Stimulated activated effector memory CD8-positive, alpha-beta T cell treated with anti-CD3 and anti-CD28 coated beads, Interleukin-12 subunit alpha, Interleukin-12 subunit beta, amount 100 ng/mL, for 72 hours (primary cell): Measurements from ENCODE around the gene GNAL.
"Not testable (repeated sequence)": the region's sequence is repeated elsewhere in the genome, so short reads cannot be mapped to it uniquely, and the experiment has no call there.

Experiments
- ATAC-seq: fragments of 150-1000 bp; cut with Tn5 transposase; 2 replicates; pipeline ENCODE4 v1.10.0; 2021
- DNase-seq, 2 donors: peaks; one replicate each; pipeline ENCODE4 v3.0.0; 2021 to 2022; ENCODE audit warnings: low spot score in 2 of 2
- H3K27ac Mint-ChIP-seq: one replicate; pipeline ENCODE4 v1.8.0; 2022; ENCODE audit warnings: mild to moderate bottlenecking, mixed read lengths
- H3K36me3 Mint-ChIP-seq: one replicate; pipeline ENCODE4 v1.8.0; 2022; ENCODE audit warnings: mild to moderate bottlenecking, mixed read lengths
- H3K4me1 Mint-ChIP-seq: one replicate; pipeline ENCODE4 v1.8.0; 2022; ENCODE audit warnings: mixed read lengths
- H3K4me3 Mint-ChIP-seq: one replicate; pipeline ENCODE4 v1.8.0; 2022; ENCODE audit warnings: mild to moderate bottlenecking, mixed read lengths
- H3K9me3 Mint-ChIP-seq: one replicate; pipeline ENCODE4 v1.8.0; 2022; ENCODE audit warnings: mixed read lengths

The GNAL gene

DNA sequence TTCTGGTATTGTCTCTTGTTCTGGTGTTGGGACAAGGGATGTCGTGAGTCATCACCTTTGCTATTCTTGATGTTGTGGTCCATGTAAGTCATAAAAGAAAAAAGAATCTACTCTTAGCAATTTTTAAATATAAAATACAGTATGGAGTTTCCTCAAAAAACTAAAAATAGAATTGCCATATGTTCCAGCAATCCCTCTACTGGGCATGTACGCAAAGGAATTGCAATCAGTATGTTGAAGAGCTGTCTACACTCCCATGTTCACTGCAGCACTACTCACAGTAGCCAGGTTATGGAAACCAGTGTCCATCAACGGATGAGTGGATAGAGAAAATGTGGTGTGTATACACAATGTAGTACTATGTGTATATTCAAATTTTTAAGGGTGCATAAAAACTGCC lies 10.9 kb upstream of the GNAL start:
- H3K9me3 Mint-ChIP-seq: no peaks in the 10 kb centered on the region
- ATAC-seq (no peak), DNase-seq (no peak)
- no peaks in the 10 kb centered on the region for H3K36me3 Mint-ChIP-seq
- H3K4me3 Mint-ChIP-seq: no peak overlapping the region
- no peaks in the 10 kb centered on the region for H3K4me1 Mint-ChIP-seq
- H3K27ac Mint-ChIP-seq: no peak overlapping the region

DNA sequence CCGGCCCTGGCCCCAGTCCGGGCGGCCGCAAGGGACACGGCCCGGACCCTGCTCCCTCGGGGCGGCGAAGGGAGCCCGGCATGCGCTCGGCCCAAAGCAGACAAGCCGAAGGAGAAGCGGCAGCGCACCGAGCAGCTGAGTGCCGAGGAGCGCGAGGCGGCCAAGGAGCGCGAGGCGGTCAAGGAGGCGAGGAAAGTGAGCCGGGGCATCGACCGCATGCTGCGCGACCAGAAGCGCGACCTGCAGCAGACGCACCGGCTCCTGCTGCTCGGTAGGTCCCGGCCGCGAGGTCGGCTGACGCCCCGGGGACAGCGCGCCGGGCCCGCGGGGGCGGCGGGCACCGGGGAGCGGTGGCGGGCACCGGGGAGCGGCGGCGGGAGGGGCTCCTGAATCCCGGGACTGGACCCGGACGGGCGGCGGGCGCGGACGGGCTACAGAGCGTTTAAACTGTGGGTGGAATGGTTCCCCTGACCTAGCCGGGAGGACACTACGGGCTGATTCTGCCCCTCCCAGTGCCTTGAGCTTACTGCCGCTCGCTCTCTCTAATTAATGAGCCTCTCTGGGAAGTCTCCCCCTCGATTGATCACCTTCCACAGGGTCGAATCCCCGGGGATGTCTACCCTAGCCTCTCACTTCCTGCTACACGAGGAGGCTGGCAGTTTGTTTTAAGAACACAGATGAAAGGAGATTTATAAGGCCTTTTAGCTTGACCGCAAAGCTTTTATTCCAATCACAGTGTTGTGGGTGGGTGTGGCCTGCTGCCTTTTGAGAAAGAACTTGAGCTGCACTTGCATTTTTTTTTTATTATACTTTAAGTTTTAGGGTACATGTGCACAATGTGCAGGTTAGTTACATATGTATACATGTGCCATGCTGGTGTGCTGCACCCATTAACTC lies 853 bp downstream of the GNAL start:
- Mint-ChIP-seq H3K4me3 (peak overlapping the region; percentile 34), H3K36me3 (no peaks in the 10 kb centered on the region), H3K4me1 (peaks cover 8% of the 10 kb centered on the region), H3K9me3 (no peaks in the 10 kb centered on the region), H3K27ac (no peak overlapping the region)
- DNase-seq (peak in 1 of 2 donors; percentile 49), ATAC-seq (peak; percentile 6)

DNA sequence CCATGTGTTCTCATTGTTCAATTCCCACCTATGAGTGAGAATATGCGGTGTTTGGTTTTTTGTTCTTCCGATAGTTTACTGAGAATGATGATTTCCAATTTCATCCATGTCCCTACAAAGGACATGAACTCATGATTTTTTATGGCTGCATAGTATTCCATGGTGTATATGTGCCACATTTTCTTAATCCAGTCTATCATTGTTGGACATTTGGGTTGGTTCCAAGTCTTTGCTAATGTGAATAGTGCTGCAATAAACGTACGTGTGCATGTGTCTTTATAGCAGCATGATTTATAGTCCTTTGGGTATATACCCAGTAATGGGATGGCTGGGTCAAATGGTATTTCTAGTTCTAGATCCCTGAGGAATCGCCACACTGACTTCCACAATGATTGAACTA lies 1.6 kb downstream of the GNAL start:
- not testable (repeated sequence) for ATAC-seq, H3K4me1 Mint-ChIP-seq, H3K9me3 Mint-ChIP-seq, H3K27ac Mint-ChIP-seq, H3K36me3 Mint-ChIP-seq, DNase-seq, H3K4me3 Mint-ChIP-seq

DNA sequence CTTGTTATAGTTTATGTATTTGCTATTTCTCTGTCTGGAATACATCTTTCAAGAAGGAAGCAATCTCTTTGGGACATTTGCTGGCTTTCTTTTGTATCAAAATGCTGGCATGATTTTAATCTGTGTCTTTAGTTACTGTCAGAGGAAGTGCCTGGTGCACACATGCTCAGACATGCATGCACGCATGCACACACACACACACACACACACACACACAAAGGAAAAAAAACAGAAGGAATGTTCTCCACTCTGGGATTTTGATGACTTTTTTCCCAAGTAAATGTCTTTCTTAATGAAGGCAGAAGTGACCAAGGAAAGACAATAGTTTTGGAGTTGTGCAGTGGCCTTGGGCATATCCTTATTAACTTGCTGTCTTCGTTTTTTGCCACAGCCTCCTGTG lies 6.7 kb downstream of the GNAL start:
- Mint-ChIP-seq H3K4me1 (no peaks in the 10 kb centered on the region), H3K27ac (no peak overlapping the region), H3K9me3 (no peaks in the 10 kb centered on the region), H3K36me3 (no peaks in the 10 kb centered on the region), H3K4me3 (no peak overlapping the region)
- ATAC-seq: no peak
- DNase-seq: no peak

DNA sequence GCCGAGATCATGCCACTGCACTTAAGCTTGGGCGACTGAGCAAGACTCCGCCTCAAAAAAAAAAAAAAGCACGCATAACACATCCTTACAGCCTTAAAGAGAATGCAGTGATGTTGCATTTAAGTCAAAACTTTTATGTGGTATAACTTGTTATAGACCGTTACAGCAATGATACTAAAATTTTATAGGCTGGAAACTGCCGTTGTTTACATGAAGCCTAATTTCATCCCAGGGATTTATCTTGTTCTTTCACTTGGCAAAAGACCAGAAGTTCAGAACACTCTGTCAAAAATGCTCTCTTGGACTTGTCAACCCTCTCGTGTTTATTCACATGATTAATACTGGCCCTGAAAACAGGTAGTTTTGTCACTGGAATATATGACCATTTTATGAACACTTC lies 7.4 kb downstream of the GNAL start:
- H3K9me3 Mint-ChIP-seq: no peaks in the 10 kb centered on the region
- DNase-seq (no peak), ATAC-seq (no peak)
- no peak overlapping the region for H3K4me3 Mint-ChIP-seq
- H3K36me3 Mint-ChIP-seq: no peaks in the 10 kb centered on the region
- no peak overlapping the region for H3K27ac Mint-ChIP-seq
- no peaks in the 10 kb centered on the region for H3K4me1 Mint-ChIP-seq

DNA sequence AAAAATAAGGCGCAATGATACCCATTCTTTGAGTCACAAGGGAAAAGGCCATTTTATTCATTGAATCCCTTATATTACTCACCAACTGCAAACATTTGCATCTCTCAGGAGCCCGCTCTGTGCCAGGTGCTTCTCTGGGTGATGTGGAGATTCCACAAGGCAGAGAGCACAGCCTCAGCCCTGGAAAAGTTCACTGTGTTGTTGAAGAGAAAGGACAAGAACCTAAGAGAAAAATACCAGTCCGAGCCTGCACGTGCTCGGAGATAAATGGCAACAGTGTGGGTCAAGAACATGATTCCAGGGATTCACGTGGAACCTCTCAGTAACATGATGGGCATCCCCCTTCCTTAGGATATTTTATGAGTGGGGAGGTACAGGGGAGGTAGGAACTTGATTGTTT lies 11.8 kb downstream of the GNAL start:
- no peak overlapping the region for H3K4me3 Mint-ChIP-seq
- H3K9me3 Mint-ChIP-seq: no peaks in the 10 kb centered on the region
- H3K36me3 Mint-ChIP-seq: no peaks in the 10 kb centered on the region
- ATAC-seq (no peak), DNase-seq (no peak)
- H3K4me1 Mint-ChIP-seq: no peaks in the 10 kb centered on the region
- H3K27ac Mint-ChIP-seq: no peak overlapping the region

DNA sequence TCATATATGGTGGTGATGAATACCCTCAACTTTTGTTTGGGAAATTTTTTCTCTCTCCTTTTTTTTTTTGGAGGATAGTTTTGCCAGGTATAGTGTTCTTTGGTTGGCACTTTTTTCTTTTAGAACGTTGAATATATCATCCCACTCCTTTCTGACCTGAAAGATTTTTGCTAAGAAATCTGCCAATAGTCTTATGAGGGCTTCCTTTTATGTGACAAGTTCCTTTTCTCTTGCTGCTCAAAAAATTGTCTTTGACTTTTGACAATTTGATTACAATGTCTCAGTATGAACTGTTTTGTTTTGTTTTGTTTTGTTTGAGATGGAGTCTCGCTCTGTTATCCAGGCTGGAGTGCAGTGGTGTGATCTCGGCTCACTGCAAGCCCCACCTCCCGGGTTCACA lies 21.5 kb downstream of the GNAL start:
- Mint-ChIP-seq H3K27ac (no peak overlapping the region), H3K4me1 (no peaks in the 10 kb centered on the region)
- no peak for DNase-seq

DNA sequence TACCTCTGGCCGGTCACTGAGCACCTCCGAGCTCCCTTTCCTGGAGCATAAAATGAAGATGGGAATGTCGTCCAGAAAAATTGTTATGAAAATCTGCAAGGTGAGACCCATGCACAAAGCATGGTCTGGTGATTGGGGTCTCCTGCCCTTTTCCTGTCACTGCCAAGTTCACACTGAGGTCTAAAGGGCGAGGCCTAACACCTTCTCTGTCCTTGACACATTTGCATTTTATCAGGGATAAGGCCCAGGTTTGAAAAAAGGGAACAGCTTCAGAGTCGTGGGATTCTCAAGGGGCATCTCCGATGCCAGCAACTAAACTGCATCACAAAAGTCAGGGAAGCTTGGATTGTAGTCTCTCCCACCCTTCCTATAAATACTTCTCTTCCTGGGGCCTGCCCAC lies 24.7 kb downstream of the GNAL start:
- H3K4me1 Mint-ChIP-seq: no peaks in the 10 kb centered on the region
- no peak for ATAC-seq
- H3K9me3 Mint-ChIP-seq: peaks cover 9% of the 10 kb centered on the region
- H3K27ac Mint-ChIP-seq: no peak overlapping the region
- H3K4me3 Mint-ChIP-seq: no peak overlapping the region
- H3K36me3 Mint-ChIP-seq: no peaks in the 10 kb centered on the region
- no peak for DNase-seq

More for the DNA sequence above, 21.5 kb downstream of the GNAL start:
- Mint-ChIP-seq H3K9me3 (peaks cover 9% of the 10 kb centered on the region), H3K4me3 (no peak overlapping the region), H3K36me3 (no peaks in the 10 kb centered on the region)
- no peak for ATAC-seq

DNA sequence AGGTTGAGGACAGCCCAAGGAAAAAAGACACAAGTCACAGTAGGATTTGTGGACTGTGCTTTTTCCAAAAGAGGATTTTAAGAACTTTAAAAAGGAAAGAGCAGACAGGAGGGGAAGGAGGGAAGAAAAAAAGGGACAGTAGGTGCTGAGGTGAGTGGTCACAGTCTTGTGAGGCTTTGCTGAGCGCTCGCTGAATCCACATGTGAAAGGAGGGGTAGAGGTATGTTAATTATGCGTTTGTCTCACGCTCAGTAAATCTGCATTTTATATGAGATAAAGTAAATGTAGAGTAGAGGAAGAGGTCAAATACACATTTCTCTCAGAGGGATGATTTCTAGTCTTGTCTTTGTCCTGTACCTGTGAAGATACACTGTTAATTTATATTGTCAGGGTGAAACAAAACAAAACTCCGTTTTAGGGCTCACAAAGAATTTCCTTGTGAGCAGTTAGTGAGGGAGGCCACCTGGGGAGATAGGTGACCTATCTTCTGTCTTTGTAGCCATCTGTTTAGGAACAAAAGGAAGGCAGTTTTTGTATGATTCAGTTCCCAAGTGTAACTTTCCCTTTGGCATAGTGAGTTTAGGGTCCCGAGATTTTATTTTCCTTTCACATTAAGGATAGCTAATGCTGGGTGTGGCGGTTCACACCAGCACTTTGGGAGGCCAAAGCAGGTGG lies 25.3 kb downstream of the GNAL start:
- Mint-ChIP-seq H3K27ac (no peak overlapping the region), H3K36me3 (no peaks in the 10 kb centered on the region), H3K4me3 (no peak overlapping the region), H3K4me1 (no peaks in the 10 kb centered on the region), H3K9me3 (peaks cover 6% of the 10 kb centered on the region)
- no peak for DNase-seq
- ATAC-seq: no peak

DNA sequence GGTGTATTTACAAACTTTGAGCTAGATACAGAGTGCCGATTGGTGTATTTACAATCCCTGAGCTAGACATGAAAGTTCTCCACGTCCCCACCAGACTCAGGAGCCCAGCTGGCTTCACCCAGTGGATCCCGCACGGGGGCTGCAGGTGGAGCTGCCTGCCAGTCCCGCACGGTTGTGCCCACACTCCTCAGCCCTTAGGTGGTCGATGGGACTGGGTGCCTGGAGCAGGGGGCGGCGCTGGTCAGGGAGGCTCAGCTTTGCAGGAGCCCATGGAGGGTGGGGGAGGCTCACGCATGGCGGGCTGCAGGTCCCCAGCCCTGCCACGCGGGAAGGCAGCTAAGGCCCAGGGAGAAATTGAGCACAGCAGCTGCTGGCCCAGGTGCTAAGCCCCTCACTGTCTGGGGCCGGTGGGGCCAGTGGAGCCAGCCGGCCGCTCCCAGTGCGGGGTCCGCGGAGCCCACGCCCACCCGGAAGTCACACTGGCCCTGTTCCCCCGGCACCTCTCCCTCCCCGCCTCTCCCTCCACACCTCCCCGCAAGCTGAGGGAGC lies 27.8 kb downstream of the GNAL start:
- H3K4me1 Mint-ChIP-seq, H3K9me3 Mint-ChIP-seq, H3K27ac Mint-ChIP-seq, H3K36me3 Mint-ChIP-seq, DNase-seq, ATAC-seq, H3K4me3 Mint-ChIP-seq: not testable (repeated sequence)

DNA sequence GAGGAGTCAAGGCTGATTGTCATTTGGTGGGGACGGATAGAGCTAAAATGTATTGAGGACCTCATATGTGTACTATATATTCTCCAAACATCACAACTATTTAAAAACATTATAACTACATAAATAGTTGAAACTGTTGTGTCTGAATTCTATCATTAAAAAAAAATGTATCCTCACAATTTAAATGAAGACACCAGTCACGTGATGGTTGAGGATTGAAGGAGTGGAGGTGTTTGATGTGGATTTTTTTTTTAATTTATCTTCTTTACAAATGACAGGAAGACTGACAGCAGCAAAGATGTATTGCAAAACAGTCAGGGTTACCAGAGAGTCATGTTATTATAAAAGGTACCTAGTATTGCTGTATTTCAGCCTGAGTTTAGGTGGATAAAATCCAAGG lies 30.0 kb downstream of the GNAL start:
- DNase-seq (no peak), ATAC-seq (no peak)
- H3K36me3 Mint-ChIP-seq: no peaks in the 10 kb centered on the region
- no peak overlapping the region for H3K27ac Mint-ChIP-seq
- H3K4me1 Mint-ChIP-seq: no peaks in the 10 kb centered on the region
- H3K4me3 Mint-ChIP-seq: no peak overlapping the region
- no peaks in the 10 kb centered on the region for H3K9me3 Mint-ChIP-seq

DNA sequence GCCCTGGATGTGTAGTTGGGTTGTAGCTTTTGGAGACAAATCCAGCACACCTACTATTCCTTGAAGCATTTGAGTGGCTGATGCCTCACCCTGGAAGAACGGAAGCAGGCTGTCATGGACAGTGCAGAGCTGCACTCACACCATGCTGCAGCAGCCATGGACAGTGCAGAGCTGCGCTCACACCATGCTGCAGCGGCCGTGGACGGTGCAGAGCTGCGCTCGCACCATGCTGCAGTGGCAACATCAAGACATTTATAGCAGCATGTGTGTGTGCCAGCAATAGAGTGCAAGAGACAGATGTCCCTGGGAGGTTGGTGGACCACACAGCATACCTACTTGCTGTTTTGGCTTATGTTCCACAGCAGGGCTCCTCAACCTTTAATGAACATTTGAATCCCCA lies 30.6 kb downstream of the GNAL start:
- no peak overlapping the region for H3K4me3 Mint-ChIP-seq
- H3K9me3 Mint-ChIP-seq: no peaks in the 10 kb centered on the region
- H3K36me3 Mint-ChIP-seq: no peaks in the 10 kb centered on the region
- H3K4me1 Mint-ChIP-seq: no peaks in the 10 kb centered on the region
- ATAC-seq (peak; percentile 19), DNase-seq (no peak)
- H3K27ac Mint-ChIP-seq: no peak overlapping the region

DNA sequence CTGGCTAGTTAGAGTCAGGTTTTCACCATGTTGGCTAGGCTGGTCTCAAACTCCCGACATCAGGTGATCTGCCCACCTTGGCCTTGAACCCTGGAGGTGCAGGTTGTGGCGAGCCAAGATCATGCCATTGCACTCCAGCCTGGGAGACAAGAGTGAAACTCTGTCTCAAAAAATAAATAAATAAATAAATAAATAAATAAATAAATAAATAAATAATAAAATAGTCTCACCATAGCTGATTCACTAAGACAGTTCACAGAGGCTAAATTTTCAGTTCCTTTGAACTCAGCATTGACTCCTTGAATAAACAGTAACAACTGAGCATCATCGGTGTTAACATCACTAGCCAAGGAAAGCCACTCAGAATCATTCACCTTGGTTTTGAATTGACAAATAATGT lies 32.7 kb downstream of the GNAL start:
- Mint-ChIP-seq H3K4me3 (no peak overlapping the region), H3K27ac (no peak overlapping the region), H3K36me3 (no peaks in the 10 kb centered on the region), H3K9me3 (no peaks in the 10 kb centered on the region), H3K4me1 (no peaks in the 10 kb centered on the region)
- ATAC-seq (no peak), DNase-seq (no peak)

DNA sequence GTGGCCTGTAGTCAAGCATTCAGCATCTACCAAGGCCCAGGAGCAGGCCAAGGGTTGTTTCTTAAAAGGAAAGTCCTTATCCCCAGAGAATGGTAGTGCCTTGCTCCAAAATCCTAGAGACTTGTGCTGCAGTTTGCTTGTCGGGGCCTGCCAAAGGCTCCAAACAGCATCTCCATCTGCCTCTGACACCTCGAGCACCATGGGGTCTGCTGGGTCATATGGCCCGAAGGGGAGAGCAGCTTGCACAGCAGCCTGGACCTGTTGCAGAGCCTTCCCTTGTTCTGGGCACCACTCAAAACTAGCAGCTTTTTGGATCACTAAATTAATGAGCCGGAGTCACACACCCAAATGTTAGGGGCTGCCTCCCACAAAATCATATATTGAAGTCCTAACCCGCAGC lies 35.7 kb downstream of the GNAL start:
- Mint-ChIP-seq H3K4me1 (no peaks in the 10 kb centered on the region), H3K36me3 (no peaks in the 10 kb centered on the region), H3K27ac (no peak overlapping the region), H3K9me3 (no peaks in the 10 kb centered on the region), H3K4me3 (no peak overlapping the region)
- ATAC-seq (no peak), DNase-seq (no peak)

DNA sequence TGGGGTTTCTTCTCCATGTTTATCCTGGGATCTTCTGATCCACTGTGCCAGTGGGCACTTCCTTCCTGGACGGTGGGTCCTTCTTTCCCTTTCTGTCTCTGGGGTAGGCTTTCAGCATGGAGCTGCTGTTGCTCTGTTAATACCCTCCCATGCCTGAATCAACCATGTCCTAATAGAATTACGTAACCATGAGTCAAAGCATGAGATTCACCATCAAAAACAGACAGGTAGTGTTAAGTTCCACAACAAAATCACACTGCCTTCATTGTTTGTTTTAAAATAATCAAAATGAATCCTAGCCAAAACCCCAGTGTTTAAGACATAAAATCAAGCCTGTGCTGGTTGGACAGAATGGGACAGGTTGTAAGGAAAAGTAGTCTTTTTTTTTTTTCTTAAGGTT lies 37.5 kb downstream of the GNAL start:
- Mint-ChIP-seq H3K9me3 (no peaks in the 10 kb centered on the region), H3K36me3 (no peaks in the 10 kb centered on the region), H3K4me3 (no peak overlapping the region), H3K27ac (no peak overlapping the region), H3K4me1 (no peaks in the 10 kb centered on the region)
- ATAC-seq (no peak), DNase-seq (no peak)

DNA sequence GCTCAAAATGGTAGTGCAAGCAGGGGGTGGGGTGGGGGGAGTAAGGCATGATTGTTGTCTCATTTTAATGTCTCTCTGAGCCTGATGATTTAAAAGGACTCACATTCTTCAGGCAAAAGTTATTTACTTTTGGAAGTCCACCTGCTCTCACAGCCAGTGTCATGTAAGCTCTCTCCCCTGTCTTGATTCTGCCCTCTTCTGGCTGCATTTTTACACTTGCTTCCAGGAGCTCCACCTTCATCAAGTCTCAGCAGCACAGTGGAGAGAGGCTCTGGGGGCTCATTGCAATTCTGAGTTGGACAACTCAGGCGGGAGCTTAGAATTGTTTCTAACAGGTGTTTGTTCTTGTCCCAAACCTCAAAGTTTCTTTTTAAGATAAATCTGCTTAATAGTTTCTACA lies 39.2 kb downstream of the GNAL start:
- Mint-ChIP-seq H3K9me3 (no peaks in the 10 kb centered on the region), H3K4me3 (no peak overlapping the region), H3K36me3 (no peaks in the 10 kb centered on the region), H3K27ac (no peak overlapping the region), H3K4me1 (peaks cover 4% of the 10 kb centered on the region)
- DNase-seq (no peak), ATAC-seq (no peak)
